SH-SY5Y (cell line): ENCODE data around the gene KRTAP5-4.

Experiments used
- GATA2 ChIP-seq: IDR thresholded peaks from 2 replicates; pipeline ENCODE4 v1.6.1; 2011; ENCODE audit warnings: mild to moderate bottlenecking, low read depth, low read length
- GATA3 ChIP-seq: IDR thresholded peaks from 2 replicates; pipeline ENCODE4 v1.6.1; 2011; ENCODE audit warnings: low read depth, mild to moderate bottlenecking, low read length, moderate library complexity

DNA sequence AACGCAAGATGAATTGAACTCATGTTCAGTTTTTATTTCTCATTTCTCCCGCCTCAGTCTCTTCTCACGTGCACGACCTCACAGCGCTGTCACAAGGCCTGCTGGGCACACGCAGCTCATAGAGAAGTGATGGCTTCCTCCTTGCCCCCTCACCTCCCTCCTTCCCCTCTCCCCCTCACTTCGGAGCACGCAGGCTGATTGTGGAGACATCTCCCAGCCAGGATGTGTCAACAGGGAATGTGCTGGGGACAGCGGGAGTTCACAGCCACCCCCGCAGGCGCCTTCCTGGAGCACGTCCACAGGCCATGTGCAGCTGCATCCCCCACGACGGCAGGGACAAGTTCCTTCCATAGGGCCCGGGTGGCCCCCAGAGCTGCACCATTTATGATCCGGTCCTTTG, 46.0 kb upstream of the KRTAP5-4 start:
- no peak for TF ChIP-seq GATA2
- TF ChIP-seq GATA3, result no peak
